Duodenal mucosa (tissue), 2 donors: ENCODE data around the gene VPS52.

Experiments used
- H3K27ac ChIP-seq: one replicate; pipeline ENCODE4 v1.7.0; 2013; ENCODE audit warnings: low read depth, low read length
- H3K27me3 ChIP-seq, 2 donors: one replicate each; pipeline ENCODE4 v1.7.0; 2013; ENCODE audit warnings: low read length in 2 of 2, control low read depth in 1 of 2; ENCODE audit not compliant: insufficient read depth in 2 of 2, control insufficient read depth in 1 of 2
- H3K36me3 ChIP-seq, 2 donors: one replicate each; pipeline ENCODE4 v1.7.0; 2013; ENCODE audit warnings: low read length in 2 of 2, control low read depth in 1 of 2; ENCODE audit not compliant: insufficient read depth in 2 of 2, control insufficient read depth in 1 of 2
- H3K4me1 ChIP-seq, 2 donors: one replicate each; pipeline ENCODE4 v1.7.0; 2013; ENCODE audit warnings: low read length in 2 of 2, control low read depth in 1 of 2; ENCODE audit not compliant: insufficient read depth in 2 of 2, control insufficient read depth in 1 of 2
- H3K4me3 ChIP-seq, 2 donors: one replicate each; pipeline ENCODE4 v1.7.0; 2013; ENCODE audit warnings: low read length in 2 of 2, low read depth in 1 of 2
- H3K9ac ChIP-seq, 2 donors: one replicate each; pipeline ENCODE4 v1.7.0; 2013; ENCODE audit warnings: low read length in 2 of 2, low read depth in 1 of 2
- H3K9me3 ChIP-seq, 2 donors: one replicate each; pipeline ENCODE4 v1.7.0; 2013; ENCODE audit warnings: low read length in 2 of 2, control low read depth in 1 of 2; ENCODE audit not compliant: control insufficient read depth in 1 of 2

Gene VPS52

DNA sequence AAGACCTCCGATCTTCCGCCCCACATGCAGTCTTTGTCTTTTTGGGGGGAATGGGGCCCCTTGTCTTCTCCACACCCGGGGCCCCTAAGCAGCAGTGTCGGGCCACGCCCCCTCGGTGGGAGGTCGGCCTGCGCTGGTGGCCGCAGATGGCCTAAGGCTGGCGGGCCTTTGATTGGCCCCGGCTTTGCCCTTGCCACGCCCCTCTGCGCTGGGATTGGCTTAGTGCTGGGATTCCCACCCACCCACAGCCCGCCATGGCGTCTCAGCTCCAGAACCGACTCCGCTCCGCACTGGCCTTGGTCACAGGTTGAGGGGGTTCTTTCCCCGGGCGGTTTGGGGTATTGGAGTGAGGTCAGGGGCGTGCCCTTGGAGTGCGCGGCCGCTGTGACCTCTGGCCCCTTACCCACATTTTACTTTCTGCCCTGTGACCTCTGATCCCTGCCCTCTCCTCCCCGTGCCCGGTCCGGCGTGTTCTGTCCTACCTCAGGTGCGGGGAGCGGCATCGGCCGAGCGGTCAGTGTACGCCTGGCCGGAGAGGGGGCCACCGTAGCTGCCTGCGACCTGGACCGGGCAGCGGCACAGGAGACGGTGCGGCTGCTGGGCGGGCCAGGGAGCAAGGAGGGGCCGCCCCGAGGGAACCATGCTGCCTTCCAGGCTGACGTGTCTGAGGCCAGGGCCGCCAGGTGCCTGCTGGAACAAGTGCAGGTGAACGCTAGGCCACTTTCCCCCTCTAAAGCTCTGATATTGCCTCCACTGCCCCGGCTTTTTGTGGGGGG, 67.1 kb downstream of the VPS52 start, which contains the start of gene HSD17B8:
Gene HSD17B8 (plus strand): TSS at position 241 of the 776 bp plus-strand sequence. CDS start 14 bp downstream, at position 255.
- Histone ChIP-seq H3K36me3 (peaks cover 19 to 25% of the 10 kb centered on the region in 2 donors), H3K27ac (peak within 1 kb of the TSS; percentile 30), H3K9ac (peak within 1 kb of the TSS; percentile 63 to 76), H3K4me1 (peaks cover 45 to 48% of the 10 kb centered on the region in 2 donors), H3K27me3 (no peaks in the 10 kb centered on the region), H3K4me3 (peak within 1 kb of the TSS; percentile 88 to 90), H3K9me3 (no peaks in the 10 kb centered on the region)

DNA sequence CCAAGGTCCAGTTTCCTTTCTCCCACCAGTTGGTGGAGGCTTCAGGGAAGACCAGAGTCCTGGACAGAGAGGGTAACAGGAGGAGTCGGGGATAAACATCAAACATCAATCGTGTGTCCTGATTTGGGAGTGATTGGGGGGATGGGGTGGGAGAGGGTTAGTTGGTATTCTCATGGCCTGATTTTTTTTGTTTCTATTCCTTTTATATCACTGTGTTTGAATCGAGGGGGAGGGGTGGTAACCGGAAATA, 67.6 kb downstream of the VPS52 start:
- Histone ChIP-seq H3K36me3 (peaks cover 19 to 23% of the 10 kb centered on the region in 2 donors), H3K27ac (no peak overlapping the region), H3K9ac (peak overlapping the region in 1 of 2 donors; percentile 76), H3K4me1 (peaks cover 50 to 52% of the 10 kb centered on the region in 2 donors), H3K27me3 (no peaks in the 10 kb centered on the region), H3K9me3 (no peaks in the 10 kb centered on the region), H3K4me3 (peak overlapping the region; percentile 88 to 90)

- Histone ChIP-seq H3K9ac (no peak overlapping the region), H3K9me3 (no peaks in the 10 kb centered on the region), H3K27ac (no peak overlapping the region), H3K27me3 (no peaks in the 10 kb centered on the region), H3K4me3 (peak overlapping the region; percentile 88 to 90), H3K36me3 (peaks cover 19 to 23% of the 10 kb centered on the region in 2 donors), H3K4me1 (peaks cover 48 to 53% of the 10 kb centered on the region in 2 donors)
These were observed 68.1 kb downstream of the VPS52 start for GRCh38 chr6:33203443-33204164.

- H3K27me3 ChIP-seq = no peaks in the 10 kb centered on the region
- no peak overlapping the region for H3K27ac ChIP-seq
- H3K9me3 ChIP-seq = no peaks in the 10 kb centered on the region
- peak overlapping the region in 1 of 2 donors; percentile 98 for H3K4me3 ChIP-seq
- H3K4me1 ChIP-seq = peaks cover 56 to 60% of the 10 kb centered on the region in 2 donors
- H3K9ac ChIP-seq = peak overlapping the region in 1 of 2 donors; percentile 98
- H3K36me3 ChIP-seq = peaks cover 19 to 23% of the 10 kb centered on the region in 2 donors
These were observed 68.9 kb downstream of the VPS52 start for GRCh38 chr6:33202799-33203198.

- peaks cover 23% of the 10 kb centered on the region in 2 donors for H3K36me3 ChIP-seq
- no peaks in the 10 kb centered on the region for H3K27me3 ChIP-seq
- H3K9me3 ChIP-seq = no peaks in the 10 kb centered on the region
- no peak overlapping the region for H3K27ac ChIP-seq
- peaks cover 57 to 59% of the 10 kb centered on the region in 2 donors for H3K4me1 ChIP-seq
- H3K4me3 ChIP-seq = peak overlapping the region; percentile 93 to 98
- H3K9ac ChIP-seq = peak overlapping the region; percentile 94 to 98
These were observed 69.7 kb downstream of the VPS52 start for GRCh38 chr6:33201935-33202334.

GRCh38 chr6:33201147-33201545, 70.5 kb downstream of the VPS52 start:
- H3K4me3 ChIP-seq = peak overlapping the region; percentile 93 to 98
- H3K9me3 ChIP-seq = no peaks in the 10 kb centered on the region
- peaks cover 27 to 30% of the 10 kb centered on the region in 2 donors for H3K36me3 ChIP-seq
- no peaks in the 10 kb centered on the region for H3K27me3 ChIP-seq
- H3K9ac ChIP-seq = peak overlapping the region; percentile 94 to 98
- H3K27ac ChIP-seq = peak overlapping the region; percentile 98
- peaks cover 57 to 59% of the 10 kb centered on the region in 2 donors for H3K4me1 ChIP-seq
